ENCODE measurements around the gene HMMR.
"Not testable (repeated sequence)": the region's sequence is repeated elsewhere in the genome, so short reads cannot be mapped to it uniquely, and the experiment has no call there.

The HMMR gene, protein sequence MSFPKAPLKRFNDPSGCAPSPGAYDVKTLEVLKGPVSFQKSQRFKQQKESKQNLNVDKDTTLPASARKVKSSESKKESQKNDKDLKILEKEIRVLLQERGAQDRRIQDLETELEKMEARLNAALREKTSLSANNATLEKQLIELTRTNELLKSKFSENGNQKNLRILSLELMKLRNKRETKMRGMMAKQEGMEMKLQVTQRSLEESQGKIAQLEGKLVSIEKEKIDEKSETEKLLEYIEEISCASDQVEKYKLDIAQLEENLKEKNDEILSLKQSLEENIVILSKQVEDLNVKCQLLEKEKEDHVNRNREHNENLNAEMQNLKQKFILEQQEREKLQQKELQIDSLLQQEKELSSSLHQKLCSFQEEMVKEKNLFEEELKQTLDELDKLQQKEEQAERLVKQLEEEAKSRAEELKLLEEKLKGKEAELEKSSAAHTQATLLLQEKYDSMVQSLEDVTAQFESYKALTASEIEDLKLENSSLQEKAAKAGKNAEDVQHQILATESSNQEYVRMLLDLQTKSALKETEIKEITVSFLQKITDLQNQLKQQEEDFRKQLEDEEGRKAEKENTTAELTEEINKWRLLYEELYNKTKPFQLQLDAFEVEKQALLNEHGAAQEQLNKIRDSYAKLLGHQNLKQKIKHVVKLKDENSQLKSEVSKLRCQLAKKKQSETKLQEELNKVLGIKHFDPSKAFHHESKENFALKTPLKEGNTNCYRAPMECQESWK

GRCh38 chr5:163460562-163461171, at the start of gene HMMR:
Gene HMMR, plus strand, starts transcription at chr5:163460632. Its CDS starts 61 bp downstream, at chr5:163460693.
- DNase-seq (ENCODE audit: low read depth in 1 of 2, low spot score in 1 of 2): peak in 1 of 2 donors; percentile 5

GRCh38 chr5:163415673-163416072, 44.8 kb upstream of the HMMR start:
- DNase-seq (ENCODE audit: low read depth in 1 of 2, low spot score in 1 of 2): not testable (repeated sequence)

DNA sequence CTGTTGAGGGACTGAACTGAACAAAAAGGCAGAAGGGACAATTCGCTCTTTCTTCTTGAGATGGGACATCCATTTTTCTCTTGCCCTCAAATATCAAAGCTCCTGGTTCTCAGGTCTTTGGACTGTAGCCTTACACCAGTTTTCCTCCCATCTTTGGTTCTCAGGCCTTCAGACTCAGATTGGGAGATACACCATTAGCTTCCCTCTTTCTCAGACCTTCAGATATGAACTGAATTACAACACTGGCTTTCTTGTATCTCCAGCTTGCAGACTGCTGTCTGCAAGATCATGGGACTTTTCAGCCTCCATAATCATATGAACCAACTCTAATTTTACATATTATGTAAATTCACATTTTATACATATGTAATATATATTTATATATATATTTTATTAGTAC, 35.6 kb upstream of the HMMR start:
- DNase-seq (ENCODE audit: low read depth in 1 of 2, low spot score in 1 of 2): no peak

DNA sequence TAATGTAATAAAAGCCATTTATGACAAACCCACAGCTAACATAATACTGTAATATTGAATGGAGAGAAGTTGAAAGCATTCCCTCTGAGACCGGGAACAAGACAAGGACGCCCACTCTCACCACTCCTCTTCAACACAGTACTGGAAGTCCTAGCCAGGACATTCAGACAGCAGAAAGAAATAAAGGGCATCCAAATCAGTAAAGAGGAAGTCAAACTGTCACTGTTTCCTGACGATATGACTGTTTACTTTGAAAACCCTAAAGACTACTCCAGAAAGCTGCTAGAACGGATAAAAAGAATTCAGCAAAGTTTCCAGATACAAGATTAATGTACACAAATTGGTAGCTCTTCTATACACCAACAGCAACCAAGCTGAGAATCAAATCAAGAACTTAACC, 34.3 kb upstream of the HMMR start:
- not testable (repeated sequence) for DNase-seq (ENCODE audit: low read depth in 1 of 2, low spot score in 1 of 2)

- no peak for DNase-seq (ENCODE audit: low read depth in 1 of 2, low spot score in 1 of 2)
Measured at GRCh38 chr5:163432544-163432943, 27.9 kb upstream of the HMMR start.

DNA sequence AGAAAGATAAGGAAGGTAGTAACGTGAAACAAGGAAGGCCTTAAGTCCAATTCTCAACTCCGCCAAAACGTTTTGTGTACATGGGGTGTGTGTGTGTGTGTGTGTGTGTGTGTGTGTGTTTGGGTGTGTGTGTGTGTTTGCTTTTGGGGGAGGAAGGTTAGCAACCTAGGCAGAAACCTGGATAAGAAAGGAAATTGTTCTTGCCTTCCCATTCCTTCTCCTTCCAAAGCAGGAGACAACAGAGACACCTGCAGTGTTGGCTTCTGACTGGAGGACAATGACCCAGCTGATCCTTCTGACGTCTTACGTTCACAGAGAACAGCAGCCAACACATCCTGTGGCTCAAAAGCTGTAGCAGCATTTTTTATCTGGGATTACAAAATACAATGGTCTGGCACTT, 27.2 kb upstream of the HMMR start:
- DNase-seq (ENCODE audit: low read depth in 1 of 2, low spot score in 1 of 2): no peak

GRCh38 chr5:163434401-163434866, 26.0 kb upstream of the HMMR start:
- peak in 1 of 2 donors; percentile 40 for DNase-seq (ENCODE audit: low read depth in 1 of 2, low spot score in 1 of 2)

- DNase-seq (ENCODE audit: low read depth in 1 of 2, low spot score in 1 of 2): no peak
Measured at GRCh38 chr5:163436515-163436914, 23.9 kb upstream of the HMMR start.

DNA sequence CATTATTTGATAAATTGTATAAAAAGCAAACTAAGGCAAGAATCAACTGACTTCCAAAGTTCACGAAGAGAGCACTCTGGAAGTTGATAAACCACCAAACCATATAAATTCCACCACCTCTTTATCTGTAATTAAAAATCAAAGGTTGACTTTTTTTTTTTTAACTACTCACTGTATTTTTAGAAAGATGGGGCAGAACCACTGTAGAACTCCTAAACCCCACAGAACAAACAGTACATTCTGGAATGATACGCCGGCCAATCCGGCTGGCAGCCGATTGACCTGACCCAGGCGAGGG, 23.5 kb upstream of the HMMR start:
- no peak for DNase-seq (ENCODE audit: low read depth in 1 of 2, low spot score in 1 of 2)

DNA sequence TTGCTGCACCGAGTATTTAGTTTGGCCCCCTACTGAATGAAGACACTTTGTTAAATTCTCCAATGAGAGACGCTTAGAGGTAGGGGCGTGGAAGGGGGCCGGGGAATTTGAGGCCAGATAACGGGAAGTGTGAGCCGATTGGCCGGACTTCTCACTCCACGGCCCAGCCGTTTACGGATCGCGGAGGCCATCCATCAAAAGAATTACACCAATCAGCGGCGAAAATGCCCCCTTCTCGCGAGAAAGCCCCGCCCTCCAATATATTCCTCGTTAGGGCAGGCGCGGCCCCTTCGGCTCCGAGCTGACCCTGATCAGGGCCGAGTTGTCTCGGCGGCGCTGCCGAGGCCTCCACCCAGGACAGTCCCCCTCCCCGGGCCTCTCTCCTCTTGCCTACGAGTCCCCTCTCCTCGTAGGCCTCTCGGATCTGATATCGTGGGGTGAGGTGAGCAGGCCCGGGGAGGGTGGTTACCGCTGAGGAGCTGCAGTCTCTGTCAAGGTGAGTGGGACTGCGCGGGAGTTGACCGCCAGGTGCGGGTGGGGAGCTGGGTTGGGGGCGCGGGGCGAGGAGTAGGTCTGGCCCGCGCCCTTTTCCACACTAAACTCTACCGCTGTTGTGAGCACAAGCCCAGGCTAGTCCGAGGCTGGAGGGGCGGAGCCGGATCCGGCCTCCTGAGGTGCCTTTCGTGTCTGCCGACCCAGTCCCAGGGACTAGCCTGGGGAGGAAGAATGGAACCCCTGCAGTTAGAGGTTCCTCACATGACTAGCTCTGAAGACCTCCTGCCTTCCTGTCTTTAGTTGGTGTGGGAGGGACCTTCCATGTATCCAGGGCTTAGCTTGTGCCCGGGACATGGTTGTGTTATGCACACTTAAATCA, 22.9 kb upstream of the HMMR start, which contains the start of gene CCNG1:
CCNG1 (plus strand) TSS at position 287 of the 874 bp plus-strand sequence. CDS start 1,662 bp downstream, outside the sequence.
- DNase-seq (ENCODE audit: low read depth in 1 of 2, low spot score in 1 of 2): peak; percentile 65 to 89

DNA sequence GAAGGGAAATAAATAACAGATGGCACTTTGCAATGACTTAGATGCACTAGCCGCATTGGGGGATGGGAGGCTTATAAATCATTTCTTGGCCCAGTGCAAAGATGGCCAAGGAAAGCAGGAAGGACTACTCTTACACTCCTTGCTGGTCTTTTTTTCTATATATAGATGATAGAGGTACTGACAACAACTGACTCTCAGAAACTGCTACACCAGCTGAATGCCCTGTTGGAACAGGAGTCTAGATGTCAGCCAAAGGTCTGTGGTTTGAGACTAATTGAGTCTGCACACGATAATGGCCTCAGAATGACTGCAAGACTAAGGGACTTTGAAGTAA, 21.4 kb upstream of the HMMR start:
- no peak for DNase-seq (ENCODE audit: low read depth in 1 of 2, low spot score in 1 of 2)

GRCh38 chr5:163440954-163441353, 19.5 kb upstream of the HMMR start:
- no peak for DNase-seq (ENCODE audit: low read depth in 1 of 2, low spot score in 1 of 2)

DNA sequence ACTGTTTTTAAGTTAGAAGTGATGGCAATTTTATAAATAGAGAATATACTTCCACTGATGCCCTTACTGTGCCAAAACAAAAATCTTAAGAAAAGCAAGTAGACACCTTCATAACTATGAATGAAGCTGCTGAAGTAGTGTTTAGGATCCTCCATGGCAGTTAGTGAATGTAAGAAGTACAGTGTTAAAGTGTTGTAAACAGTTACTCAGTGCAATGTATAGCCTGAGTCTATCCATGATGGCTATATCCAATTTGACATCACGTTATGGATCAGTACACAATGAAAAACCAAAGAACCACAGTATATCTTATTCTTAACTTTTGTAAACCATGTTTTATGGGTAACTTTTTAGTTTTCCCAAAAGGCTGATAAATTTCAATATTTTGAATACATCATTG, 15.9 kb upstream of the HMMR start:
- DNase-seq (ENCODE audit: low read depth in 1 of 2, low spot score in 1 of 2): no peak

GRCh38 chr5:163445345-163445744, 15.1 kb upstream of the HMMR start:
- DNase-seq (ENCODE audit: low read depth in 1 of 2, low spot score in 1 of 2): no peak

GRCh38 chr5:163447191-163447590, 13.2 kb upstream of the HMMR start:
- no peak for DNase-seq (ENCODE audit: low read depth in 1 of 2, low spot score in 1 of 2)

GRCh38 chr5:163447875-163448274, 12.6 kb upstream of the HMMR start:
- no peak for DNase-seq (ENCODE audit: low read depth in 1 of 2, low spot score in 1 of 2)

DNA sequence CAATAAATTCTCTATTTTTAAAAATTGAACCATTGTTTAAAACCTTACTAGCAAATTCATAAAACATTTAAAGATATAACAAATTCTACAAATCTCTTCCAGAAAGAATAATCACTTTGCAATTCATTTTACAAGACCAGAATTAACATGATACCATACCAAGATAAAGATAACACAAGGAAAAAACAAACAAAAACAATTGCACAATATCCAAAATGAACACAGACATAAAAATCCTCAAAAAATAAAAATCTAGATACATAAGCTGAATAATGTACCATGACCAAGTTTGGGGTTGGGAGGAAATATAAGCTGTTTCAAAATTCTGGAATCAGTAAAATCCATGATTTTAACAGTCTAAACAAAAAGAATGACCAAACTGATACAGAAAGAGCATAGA, 11.9 kb upstream of the HMMR start:
- DNase-seq (ENCODE audit: low read depth in 1 of 2, low spot score in 1 of 2): no peak

DNA sequence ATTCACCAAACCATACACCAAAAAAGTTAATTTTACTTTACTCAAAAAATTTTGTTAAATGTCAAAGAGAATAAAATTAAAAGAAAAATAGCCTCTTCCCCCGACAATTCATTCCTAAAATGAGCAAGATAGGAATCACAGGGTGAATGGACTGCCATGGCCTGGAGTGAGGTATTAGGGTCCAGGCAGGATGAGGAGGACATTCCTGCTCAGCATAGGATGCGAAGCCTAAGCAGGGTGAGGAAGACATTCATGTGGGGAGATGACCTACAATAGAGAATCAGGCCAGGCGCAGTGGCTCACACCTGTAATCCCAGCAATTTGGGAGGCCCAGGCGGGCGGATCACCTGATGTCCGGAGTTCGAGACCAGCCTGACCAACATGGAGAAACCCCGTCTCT, 8.9 kb upstream of the HMMR start:
- DNase-seq (ENCODE audit: low read depth in 1 of 2, low spot score in 1 of 2): no peak

- no peak for DNase-seq (ENCODE audit: low read depth in 1 of 2, low spot score in 1 of 2)
Measured at GRCh38 chr5:163453705-163454104, 6.7 kb upstream of the HMMR start.

- not testable (repeated sequence) for DNase-seq (ENCODE audit: low read depth in 1 of 2, low spot score in 1 of 2)
Measured at GRCh38 chr5:163455406-163455805, 5.0 kb upstream of the HMMR start.

DNA sequence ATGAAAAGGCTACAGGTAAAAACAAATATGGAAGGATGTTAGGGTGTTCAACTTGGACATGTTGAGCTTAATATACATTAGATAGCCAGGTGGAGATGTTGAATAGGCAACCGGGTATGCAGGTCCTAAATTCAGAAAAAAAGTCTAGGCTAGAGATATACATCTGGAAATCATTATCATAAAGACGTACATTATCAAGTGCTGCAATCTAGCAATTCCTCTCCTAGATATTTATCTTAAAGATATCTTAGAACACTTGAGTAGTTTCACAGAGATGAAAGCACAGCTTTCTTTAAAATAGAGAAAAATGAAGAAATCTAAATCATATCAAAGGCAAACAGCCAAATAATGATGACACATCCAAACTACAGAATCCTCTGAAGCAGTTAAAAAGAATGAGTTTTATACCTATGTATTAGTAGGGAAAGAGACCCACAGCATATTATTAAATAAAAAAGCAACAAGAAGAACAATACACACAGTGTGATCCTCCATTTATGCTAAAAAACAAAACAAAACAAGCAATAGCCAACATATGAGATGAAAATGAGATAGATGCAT, 4.3 kb upstream of the HMMR start:
- DNase-seq (ENCODE audit: low read depth in 1 of 2, low spot score in 1 of 2): no peak
